Right ventricle myocardium inferior (tissue), 1 donor: Measurements from ENCODE around the gene CRISPLD2. TPM values are rescaled to one million over a fixed set of nuclear protein-coding genes. Genes with fewer than 3 reads are reported as not detected.
"Not testable (repeated sequence)": the region's sequence is repeated elsewhere in the genome, so short reads cannot be mapped to it uniquely, and the experiment has no call there.

Source experiments
- ATAC-seq: fragments of 200-7000 bp; cut with Tn5 transposase; one replicate; pipeline ENCODE4 v1.9.1; 2020; ENCODE audit warnings: mild to moderate bottlenecking, moderate library complexity
- DNase-seq: peaks from one replicate; pipeline ENCODE4 v3.0.0; 2021; ENCODE audit errors: missing footprints
- intact Hi-C: fragments of 100-400 bp; cut with DNase I; formaldehyde crosslinking; loops from one replicate; pipeline ENCODE4 v1.11.0; 2022
- total RNA-seq: library from RNA; stranded (reverse); fragmentation: NEBNext Ultra II Directional; extraction: Animal tissue kit (Norgen Biotek cat#: 25700); gene quantifications from one replicate; pipeline ENCODE4 v1.2.1, GENCODE V29; 2021
- donor health status: DM: no; HTN: yes; CAD: no; lungs with severe emphysema.

Gene CRISPLD2
- total RNA-seq, 1 donor from 2014 or later, result 38.1 TPM

GRCh38 chr16:84820305-84820684, 510 bp downstream of the CRISPLD2 start:
- DNase-seq (no peak), ATAC-seq (no peak)
- intact Hi-C loops, result no loop called here

- no peak for DNase-seq
Observed at GRCh38 chr16:84820771-84821170, 986 bp downstream of the CRISPLD2 start.

DNA sequence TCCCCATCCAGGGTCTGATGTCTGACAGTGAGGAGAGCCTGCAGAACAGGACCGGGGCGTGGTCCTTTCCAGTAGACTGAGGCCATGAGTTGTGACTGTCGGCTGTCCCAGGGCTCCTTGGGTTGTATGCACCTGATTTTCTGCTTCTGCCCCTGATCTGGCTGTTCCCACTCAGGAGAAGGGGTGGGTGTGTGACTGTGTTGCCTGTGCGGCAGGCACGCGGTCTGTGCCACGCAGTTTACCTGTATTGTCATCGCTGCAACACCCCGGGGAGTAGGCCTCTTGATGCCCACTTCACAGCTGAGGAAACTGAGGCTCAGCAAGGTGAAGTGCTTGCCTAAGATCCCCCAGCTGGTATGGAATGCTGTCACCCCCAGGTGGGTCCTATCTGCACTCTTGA, 1.4 kb downstream of the CRISPLD2 start:
- DNase-seq (no peak), ATAC-seq (no peak)
- intact Hi-C loops, result no loop called here

More at GRCh38 chr16:84820771-84821170, 986 bp downstream of the CRISPLD2 start:
- intact Hi-C loops, result no loop called here
- ATAC-seq, result no peak

- intact Hi-C loops, result no loop called here
- ATAC-seq (peak; percentile 29), DNase-seq (no peak)
Observed at GRCh38 chr16:84821728-84822689, 2.2 kb downstream of the CRISPLD2 start.

DNA sequence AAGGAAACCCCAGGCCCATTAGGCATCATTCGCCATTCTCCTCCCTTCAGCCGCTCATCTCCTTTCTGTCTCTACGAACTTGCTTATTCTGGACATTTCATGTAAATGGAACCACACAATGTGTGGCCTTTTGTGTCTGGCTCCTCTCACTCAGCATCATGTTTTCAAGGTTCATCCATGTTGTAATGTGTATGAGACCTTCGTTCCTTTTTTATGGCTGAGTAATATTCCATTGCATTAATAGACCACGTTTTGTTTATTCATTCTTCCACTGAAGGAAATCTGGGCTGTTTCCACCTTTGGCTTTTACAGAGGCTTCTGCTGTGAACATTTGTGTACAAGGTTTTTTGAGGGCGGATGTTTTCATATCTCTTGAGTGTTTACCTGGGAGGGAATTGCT, 3.2 kb downstream of the CRISPLD2 start:
- no peak for DNase-seq
- ATAC-seq, result no peak
- intact Hi-C loops, result no loop called here

DNA sequence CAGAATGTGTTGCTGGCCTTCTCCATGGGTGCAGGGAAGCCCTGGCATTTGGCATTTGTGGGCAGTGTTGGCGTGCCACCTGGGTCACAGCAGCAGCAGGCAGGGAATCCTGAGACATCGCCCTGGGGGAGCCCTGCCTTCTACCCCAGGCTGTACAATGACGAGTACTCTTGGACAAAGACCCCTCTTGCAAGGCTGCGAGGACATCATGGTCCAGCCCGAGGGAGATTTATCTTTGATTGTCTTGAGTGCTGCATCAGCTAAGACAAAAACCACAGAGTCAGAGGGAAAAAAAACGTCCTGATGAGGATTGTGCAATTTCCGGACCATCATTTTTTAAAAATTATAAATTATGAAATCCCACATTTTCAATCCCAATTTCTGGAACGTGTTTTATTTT, 3.7 kb downstream of the CRISPLD2 start:
- peak; percentile 18 for ATAC-seq
- intact Hi-C loops, result no loop called here
- peak; percentile 59 for DNase-seq

DNA sequence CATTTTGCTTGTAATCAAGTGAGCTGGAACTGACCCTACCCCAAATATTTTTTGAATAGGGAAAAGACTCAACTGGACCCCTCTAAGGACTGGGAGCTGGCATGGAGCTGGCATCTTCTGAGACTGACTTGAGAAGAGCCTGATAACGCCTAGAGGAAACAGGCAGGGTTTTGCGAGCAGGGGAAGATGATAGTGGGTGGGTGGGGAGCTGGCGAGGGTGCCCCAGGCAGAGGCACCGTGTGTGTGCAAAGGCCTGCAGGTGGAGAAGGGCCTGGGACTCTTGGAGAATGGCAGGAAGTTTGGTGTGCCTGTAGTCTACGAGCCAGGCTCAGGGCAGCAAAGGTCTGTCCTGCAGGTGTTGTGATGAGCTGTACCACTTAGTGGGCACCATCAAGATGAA, 4.1 kb downstream of the CRISPLD2 start:
- ATAC-seq (no peak), DNase-seq (peak; percentile 61)
- intact Hi-C loops, result no loop called here

DNA sequence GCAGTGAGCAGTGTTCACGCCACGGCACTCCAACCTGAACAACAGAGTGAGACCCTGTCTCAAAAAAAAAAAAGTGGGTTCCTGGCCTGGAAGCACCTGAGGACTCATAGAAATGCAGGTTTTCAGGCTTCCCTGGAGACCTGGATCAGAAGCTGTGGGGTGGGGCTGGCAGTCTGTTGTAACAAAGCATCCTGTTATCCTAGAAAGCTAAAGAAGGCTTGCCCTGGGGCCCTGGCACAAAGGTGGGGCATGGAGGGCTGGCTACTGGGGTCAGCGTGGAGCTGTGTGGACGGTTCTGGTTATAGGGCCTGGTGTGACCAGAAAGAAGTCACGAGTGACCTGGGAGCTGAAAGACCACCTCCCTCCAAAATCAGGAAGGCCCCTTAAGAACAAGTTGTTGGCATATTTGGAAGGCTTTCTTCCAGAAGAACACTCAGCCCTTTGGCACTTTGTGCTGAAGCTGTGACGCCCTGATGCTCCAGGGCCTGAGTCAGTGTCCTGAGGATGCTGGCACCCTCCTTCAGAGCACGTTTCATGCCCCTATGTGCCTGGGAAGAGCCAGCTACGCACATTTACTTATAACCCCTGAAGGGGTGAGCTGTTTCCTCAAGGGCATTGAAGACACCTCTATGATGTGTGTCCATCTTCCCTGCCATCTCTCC, 6.2 kb downstream of the CRISPLD2 start:
- intact Hi-C loops, result no loop called here
- DNase-seq (no peak), ATAC-seq (no peak)

DNA sequence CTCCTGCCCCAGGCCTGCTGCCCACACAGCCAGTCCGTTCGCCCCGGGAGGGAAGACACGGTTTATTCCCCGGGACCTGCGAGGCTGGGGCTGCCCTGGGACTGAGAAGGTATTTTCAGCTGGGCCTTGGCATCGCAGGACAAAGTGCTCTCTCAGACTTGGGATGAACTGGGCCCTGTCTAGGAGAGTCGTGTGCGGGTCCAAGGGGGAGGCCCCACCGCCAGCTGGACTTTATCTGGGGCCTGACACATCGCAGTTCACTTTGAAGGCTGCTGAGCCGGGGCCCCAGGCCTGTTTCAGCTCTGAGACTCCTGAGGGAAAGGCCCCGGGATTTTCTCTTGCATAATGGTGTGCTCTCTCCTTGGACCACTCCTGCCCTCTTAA, 6.8 kb downstream of the CRISPLD2 start:
- intact Hi-C loops, result no loop called here
- ATAC-seq, result peak; percentile 77

DNA sequence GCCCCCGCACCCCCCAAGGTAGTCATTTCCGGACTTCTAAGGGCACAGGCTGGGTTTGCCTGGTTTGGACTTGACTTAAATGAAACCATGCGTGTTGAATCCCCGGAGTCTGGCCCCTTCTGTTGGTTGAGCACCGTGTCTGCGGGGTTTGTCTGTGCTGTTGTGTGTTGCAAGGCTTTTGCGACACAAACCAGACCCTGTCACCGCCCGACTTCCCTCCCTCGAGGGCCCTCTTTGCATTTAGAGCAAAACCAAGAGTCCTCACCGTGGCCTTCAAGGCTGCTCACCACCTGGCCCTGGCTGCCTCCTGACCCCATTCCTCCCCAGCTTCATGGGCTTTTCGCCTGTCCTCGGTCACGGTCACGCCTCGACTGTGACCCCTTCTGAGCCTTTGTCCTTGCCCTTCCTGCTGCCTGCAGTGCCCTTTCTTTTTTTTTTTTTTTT, 7.4 kb downstream of the CRISPLD2 start:
- DNase-seq, result no peak
- intact Hi-C loops, result no loop called here
- peak; percentile 12 for ATAC-seq

More for the DNA sequence above, 6.8 kb downstream of the CRISPLD2 start:
- DNase-seq, result peak; percentile 84

DNA sequence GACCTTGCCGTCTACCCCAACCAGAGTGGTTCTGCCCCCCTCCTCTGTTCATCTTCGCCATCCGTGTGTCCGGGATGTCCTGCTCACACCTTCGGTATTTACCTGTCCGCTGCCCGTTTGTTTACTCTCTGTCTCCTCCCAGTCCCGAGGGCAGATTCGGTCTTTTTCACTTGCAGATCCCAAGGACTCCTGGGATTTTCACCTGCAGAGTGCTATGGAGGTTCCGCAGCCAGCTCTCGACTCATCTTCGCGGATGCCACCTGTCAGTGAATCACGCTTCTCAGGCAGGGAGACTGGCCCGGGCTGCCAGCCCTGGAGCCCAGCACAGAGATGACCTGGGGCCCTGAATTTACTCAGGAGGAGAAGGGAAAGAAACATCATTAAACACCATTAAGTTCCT, 8.1 kb downstream of the CRISPLD2 start:
- intact Hi-C loops, result no loop called here

DNA sequence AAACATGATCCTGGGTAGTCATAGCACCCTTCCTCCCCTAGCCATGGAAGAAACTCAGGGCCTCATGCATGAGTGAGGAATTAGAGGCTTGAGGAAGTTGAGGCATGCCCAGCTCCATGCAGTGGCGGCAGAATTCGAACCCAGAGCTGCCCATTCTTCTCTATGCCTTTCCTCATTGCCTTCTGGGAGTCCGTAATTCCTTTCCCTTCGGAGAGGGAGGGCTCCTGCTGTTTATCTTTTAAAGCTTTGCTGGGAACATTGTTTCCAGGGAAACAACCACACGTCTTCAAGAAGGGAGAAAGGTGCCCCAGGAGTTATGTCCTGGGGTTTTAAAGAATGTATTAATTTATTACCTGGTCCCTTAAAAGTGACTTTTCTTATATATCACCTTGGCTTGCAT, 8.5 kb downstream of the CRISPLD2 start:
- intact Hi-C loops, result no loop called here
- ATAC-seq (no peak), DNase-seq (no peak)

More for the DNA sequence above, 8.1 kb downstream of the CRISPLD2 start:
- ATAC-seq (no peak), DNase-seq (peak; percentile 39)

DNA sequence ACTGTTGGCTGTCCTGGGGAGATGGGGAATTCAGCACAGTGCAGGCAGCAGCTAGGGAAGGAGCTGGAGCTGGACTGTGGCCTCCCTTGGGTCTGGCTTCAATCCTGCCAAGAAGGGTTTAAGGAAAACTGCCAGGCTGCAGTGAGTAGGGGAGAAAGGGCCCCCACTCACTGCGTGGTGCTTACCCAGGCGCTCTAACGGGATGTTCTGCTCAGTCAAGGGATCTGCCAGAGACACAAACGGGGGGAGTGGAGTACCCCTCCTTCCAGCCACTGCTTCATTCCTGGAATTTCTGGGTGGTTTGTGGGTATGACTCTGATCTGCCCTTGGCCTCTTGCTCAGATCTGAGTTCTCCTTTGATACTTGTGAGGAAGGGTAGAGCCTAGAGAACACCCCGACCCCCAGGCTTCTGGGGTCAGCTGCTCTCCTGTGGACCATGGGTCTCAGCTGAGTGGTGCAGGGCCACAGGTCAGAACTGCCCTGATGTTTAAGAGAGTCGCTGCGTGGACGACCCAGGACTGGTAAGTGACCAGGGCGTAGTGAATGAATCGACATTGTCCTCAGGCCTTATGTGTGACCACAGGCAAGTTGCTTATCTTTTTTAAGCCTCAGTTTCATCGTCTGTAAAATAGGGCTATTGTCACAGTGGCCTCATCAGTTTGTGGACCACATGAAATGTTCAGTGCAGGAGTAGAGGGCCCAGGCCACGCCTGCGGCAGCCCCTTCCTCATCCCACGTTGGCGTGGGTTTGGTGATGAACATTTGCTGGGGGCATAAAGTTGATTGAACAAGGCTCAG, 9.6 kb downstream of the CRISPLD2 start:
- ATAC-seq, result peak; percentile 16
- DNase-seq, result no peak
- intact Hi-C loops, result no loop called here

- ATAC-seq (no peak), DNase-seq (no peak)
- intact Hi-C loops, result loop anchor here (5.0 kb wide), 1 partner anchor 96 kb away; no protein-coding TSS in a partner anchor
Observed at GRCh38 chr16:84830765-84831384, 11.1 kb downstream of the CRISPLD2 start.

DNA sequence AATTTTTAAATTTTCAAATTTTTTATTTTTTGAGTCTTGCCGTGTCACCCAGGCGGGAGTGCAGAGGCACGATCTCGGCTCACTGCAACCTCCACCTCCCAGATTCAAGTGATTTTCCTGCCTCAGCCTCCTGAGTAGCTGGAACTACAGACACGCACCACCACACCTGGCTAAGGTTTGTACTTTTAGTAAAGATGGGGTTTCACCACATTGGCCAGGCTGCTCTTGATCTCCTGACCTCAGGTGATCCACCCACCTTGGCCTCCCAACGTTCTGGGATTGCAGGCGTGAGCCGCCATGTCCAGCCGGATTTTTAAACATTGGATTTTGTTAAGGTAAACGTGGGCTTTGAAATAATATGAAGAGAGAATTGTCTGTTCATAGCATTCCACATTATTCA, 11.9 kb downstream of the CRISPLD2 start:
- not testable (repeated sequence) for ATAC-seq, DNase-seq
- intact Hi-C loops, result loop anchor here (5.0 kb wide), 1 partner anchor 96 kb away; no protein-coding TSS in a partner anchor

DNA sequence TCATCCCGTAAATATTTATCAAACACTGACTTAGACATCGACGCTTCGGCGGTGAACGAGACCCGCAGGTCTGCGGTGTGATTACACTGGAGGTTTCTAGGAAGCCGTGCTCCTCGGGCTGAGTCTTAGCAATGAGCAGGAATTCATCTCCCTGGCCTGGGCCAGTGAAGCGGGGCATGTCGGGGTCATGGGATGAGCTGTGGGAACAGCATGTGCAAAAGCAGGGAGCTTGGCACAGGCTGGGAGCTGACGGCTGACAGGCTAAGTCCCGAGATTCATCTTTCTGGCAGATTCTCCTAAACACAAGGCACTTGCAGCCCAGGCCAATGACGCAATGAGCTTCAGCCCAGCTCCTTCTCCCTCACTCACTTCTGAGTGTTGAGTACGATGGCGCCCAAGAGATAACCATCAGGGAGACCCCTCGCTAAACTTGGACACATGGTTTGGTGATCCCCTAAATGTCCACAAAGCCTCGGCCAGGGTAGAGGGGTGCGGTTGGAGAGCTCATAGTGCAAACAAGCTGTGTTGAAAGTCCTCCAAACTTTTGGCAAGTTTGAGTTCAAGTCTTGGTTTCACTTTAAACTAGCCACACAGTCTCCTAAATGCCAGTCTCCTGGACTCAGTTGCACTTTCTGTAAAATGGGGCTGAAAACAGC, 12.8 kb downstream of the CRISPLD2 start:
- DNase-seq, result peak; percentile 92
- peak; percentile 87 for ATAC-seq
- intact Hi-C loops, result loop anchor here (5.0 kb wide), 1 partner anchor 95 kb away; no protein-coding TSS in a partner anchor

GRCh38 chr16:84833144-84833500, 13.3 kb downstream of the CRISPLD2 start:
- intact Hi-C loops, result loop anchor here (5.0 kb wide), 1 partner anchor 94 kb away; no protein-coding TSS in a partner anchor
- no peak for DNase-seq

More at GRCh38 chr16:84833144-84833500, 13.3 kb downstream of the CRISPLD2 start:
- no peak for ATAC-seq
